Fibroblast of skin of right quadriceps (primary cell): Measurements from ENCODE around the gene RNF149.
"Not testable (repeated sequence)": the region's sequence is repeated elsewhere in the genome, so short reads cannot be mapped to it uniquely, and the experiment has no call there.

Source experiments
- DNase-seq: peaks from one replicate; pipeline ENCODE4 v3.0.0-alpha.2; 2013

RNF149 gene

DNA sequence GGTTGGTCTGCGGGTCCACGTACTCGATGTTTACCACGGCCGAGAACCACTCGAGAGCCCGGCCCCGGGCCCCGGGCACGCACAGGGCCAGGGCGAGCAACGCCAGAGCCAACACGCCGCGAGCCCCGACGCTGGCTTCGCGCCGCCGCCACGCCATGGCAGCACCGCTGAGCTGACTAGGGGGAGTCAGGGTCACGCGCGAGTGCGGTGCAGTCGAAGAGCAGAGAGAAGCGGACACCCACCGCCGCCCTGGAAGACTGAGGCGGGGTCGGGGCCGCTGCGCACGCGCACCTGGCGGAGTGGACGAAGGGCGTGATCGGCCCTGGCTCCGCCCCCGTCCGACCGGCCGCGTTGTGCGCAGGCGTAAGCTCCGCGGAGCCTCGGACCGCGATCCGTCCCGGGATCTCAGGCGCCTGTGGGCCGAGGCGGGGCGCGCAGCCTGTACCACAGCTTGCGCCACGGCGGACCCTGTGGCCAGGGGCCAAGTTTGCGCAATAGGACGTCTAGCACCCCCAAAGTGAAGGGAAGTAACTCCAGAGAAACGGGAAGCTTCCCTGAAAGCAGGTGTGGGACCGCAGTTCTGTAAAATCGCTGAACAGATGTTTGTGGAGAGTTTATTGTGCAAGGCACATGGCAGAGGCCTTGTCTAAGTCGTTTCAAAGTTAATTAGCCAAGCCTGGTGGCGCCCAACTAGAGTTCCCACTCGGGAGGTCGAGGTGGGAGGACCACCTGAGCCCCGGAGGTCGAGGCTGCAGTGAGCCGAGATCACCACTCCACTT, at the start of gene RNF149:
Gene RNF149, minus strand, starts transcription at position 270 of the 779 bp plus-strand sequence. Its CDS starts 113 bp downstream, at position 157.
- peak; percentile 86 for DNase-seq

DNA sequence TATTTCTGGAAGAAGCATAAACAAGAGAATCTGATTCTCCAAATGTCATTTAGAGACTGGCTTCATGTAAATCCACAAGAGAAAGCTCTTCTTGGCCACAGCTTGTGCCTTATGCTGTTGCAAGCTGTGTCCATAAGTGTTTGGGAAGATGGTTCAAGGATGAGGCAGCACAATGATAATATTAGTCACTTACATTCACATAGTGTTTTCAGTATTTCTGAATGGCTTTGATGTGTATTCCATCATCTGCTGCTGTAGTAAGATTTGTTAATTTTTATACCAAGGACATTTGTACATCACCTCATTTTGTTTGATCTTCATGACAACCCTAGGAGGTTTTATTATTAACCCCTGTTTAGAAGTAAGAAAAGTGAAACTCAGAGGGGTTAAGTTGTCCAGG, 48.9 kb upstream of the RNF149 start:
- no peak for DNase-seq

DNA sequence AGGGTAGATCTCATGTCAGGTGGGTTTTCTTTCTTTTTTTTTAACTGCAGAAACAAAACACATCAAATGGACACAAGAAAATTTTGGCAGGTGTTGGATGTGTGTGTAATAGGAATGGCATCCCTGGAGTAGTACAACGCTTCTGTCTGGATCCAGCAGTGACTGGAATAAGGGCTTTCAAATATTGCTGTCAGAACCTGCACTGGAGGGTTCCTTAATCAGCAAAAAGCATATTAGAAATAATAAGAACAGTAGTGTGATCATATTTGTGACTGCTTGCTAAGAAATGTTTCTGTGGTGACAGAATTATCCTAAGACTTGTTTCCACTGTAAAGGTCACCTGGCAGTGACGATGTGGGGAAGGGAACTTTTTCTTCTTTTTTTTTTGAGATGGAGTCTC, 48.0 kb upstream of the RNF149 start:
- DNase-seq = peak; percentile 22

DNA sequence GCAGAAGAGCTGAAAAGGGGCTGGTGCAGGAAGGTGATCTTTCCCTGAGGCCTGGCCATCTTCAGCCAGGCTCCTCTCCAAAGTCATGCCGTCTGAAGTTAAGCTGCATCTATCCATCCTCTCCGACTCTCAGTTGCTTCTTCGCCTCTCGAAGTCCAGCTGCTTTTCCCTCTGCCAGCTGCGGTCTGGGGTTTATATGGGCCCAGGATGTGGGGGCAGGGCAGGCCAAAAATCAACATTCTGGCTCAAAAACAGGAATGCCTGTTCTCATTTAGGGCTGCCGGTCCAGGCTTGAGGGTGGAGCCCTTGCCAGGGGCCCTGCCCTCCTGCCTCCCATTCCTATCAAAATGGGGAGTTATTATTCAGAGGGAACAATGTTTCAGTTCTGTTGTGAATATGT, 47.6 kb upstream of the RNF149 start:
- DNase-seq = no peak

GRCh38 chr2:101355401-101356054, 47.0 kb upstream of the RNF149 start:
- DNase-seq = no peak

DNA sequence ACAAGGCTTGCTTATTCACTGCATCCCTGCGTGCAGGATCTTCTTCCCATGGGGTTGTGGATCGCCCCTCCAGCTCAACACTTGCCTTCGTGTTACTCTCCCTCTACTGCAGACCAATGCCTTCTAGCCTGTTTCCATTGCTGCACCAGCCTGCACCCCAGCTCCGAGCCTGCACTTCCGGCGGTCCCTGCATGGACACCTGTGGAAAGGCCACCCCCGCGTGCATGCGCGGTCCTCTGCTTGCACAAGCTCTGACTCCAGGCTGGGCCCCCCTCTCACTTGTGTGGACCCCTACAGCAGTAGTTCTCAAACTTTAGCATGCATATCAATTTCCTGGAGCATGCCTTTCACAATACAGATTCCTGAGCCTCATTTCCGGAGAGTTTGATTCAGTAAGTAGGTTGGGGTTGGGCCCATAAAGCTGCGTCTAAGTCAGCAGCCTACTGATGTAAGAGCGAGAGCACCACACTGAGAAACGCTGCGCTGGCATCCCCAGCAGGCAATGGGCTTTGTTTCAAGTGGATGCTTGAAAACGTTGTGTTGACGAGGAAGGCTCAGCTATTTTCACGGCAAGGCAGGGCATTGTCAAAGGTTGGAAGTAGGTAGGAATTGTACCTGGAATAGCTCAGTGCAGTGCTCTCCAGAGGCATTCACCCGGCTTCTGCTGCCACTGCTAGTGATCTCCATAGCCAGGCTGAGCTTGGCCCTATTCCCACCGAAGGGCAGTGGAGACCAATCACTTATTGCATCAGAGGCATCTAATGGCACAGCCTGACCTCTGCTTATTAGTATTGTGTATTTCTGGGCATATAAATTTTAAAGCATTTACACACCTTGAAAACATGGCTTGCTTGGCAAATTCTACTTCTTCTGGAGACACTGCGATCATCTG, 46.2 kb upstream of the RNF149 start:
- DNase-seq = no peak

GRCh38 chr2:101352631-101353030, 44.1 kb upstream of the RNF149 start:
- not testable (repeated sequence) for DNase-seq

GRCh38 chr2:101351207-101351606, 42.7 kb upstream of the RNF149 start:
- DNase-seq = no peak

DNA sequence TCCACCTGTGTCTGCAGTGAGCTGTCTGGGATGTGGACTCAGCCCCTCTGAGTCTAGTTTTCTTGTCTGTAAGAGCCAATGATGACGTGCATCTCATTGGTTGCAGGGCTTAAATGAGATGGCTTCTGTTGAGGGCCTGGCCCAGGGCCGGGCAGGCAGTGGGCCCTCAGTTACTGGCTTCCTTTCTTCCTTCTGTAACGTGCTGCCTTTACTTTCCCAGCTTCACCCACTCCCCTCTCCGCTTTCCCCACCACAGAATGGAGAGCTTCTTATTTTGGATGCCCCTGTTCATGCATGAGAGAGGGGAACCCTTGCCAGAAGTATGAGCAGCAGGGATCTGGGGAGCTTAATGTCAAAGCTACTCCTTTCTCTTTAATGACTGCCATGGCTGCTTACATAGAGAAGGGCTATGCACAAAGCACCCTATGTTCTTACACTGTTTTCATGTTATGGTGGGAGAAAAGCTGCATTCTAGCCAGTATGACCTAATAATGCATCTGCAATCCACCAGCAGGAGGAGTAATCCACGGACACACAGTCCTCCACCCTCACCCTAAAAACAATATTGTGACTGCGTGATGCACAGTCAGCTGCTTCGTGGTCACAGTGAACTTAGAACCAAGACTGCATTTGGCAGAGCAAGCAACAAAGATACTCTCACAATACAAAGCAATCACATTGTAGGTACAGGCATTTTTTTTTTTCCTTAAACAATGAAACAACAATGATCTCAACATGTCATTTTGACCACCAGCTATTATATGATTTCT, 41.6 kb upstream of the RNF149 start:
- DNase-seq = peak; percentile 34

GRCh38 chr2:101348883-101349282, 40.4 kb upstream of the RNF149 start:
- DNase-seq = no peak

GRCh38 chr2:101346909-101347308, 38.4 kb upstream of the RNF149 start:
- DNase-seq = no peak

DNA sequence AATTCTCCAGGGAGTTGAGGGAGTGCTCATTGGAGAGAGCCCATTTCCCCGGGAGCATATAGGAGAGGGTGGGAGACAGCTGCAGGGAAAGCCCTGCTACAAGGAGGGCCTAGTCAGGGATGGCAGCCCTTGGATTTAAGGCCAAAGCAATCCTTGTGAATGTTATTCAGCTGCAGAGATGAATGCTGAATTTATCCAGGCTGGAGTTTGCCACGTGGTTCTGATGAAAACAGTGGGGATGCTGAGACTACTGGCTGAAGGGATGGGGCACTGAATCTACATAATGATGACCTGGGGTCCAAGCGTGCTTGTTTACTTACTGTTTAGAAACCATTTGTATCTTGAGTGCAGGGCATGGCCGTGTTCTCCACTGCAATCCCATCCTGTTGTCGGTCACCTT, 35.6 kb upstream of the RNF149 start:
- no peak for DNase-seq

GRCh38 chr2:101342625-101343008, 34.1 kb upstream of the RNF149 start:
- DNase-seq = no peak

GRCh38 chr2:101341901-101342624, 33.6 kb upstream of the RNF149 start:
- DNase-seq = peak; percentile 72

- DNase-seq = no peak
Measured at GRCh38 chr2:101341421-101341820, 32.9 kb upstream of the RNF149 start.

DNA sequence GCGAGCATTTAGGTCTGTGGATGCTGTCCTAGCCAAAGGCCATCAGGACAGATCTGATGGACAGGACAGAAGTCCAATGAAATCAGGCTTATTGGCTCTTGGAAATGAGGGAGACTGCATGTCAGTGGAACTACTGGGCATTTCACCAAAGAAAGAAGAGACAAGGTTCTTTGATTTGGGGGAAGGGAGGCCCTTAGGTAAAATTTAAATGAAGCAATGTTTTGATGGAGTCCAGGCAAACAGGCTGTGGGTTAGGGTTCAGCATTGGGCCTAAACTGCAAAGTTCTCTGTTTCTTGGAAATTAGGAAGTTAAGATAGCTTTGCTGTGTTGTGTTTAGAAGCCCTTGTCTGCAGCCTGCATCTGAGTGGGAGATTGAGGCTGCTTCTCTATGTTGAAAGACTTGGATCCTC, 31.6 kb upstream of the RNF149 start:
- peak; percentile 20 for DNase-seq

GRCh38 chr2:101339266-101339880, 30.9 kb upstream of the RNF149 start:
- DNase-seq = no peak

DNA sequence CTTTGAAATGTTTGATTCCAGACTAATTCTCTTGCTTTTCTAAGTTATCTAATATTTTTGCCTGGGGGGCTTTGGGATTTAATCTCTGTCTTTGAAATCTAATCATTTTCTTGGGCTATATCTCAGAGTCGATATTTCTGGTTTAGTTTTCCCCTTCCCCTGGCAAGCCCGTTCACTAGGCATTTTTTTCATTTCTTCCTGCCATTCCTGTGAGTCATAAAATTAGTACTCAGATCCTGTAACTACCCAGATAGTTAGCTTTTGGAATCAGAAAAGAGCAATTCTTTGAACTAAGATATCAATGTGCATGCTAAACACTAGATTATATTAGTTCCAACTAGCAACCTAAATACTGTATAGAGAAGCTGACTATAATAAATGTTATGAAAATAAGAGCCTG, 29.4 kb upstream of the RNF149 start:
- peak; percentile 44 for DNase-seq

DNA sequence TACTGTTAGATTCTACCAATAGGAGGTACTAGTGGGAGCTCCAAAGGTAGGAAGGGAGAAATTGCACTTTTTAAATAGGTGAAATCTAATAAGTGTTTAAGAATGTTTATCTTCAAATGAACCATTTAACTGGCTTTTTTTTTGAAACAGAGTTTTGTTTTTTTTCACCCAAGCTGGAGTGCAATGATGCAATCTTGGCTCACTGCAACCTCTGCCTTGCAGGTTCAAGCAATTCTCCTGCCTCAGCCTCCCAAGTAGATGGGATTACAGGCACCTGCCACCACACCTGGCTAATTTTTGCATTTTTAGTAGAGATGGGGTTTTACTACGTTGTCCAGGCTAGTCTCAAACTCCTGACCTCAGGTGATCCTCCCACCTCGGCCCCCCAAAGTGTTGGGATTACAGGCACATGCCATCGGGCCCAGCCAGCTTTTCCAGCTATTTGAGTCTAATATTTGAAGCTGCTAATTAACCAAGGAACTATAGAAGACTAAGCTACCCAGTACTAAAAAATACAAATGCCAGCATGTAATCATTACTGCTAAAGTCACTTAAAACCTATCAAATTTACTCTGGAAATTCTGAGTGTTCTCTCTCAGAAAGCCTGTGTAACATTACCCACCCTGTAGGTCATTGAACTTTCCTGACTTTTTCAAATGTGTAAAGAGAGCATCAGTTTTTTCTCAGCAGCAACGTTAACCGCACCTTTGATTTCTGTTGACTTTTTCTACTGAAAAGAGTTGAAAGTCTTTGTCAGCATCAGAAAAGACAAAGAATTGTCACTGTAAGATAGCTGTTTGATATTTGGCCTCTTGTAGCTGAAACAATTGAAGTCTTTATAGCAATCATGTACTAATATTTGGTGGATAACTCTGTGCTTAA, 24.6 kb upstream of the RNF149 start:
- DNase-seq = no peak

DNA sequence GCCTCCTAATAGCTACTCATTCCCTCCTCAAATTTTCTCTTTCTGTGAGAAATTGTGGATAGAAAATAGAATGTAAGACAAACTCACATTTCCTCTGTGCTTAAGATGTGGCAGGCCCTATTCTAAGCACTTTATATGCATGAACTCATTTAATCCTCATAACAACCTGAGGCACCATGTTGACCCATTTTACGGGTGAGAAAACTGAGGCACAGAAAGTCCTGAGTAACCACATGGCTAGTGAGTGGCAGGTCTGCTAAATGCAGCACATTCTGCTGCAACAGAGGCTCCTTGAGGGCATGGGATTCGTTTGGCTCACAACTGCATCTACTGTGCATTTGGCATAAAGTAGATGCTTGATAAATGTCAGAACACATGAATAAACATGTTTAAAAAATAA, 22.7 kb upstream of the RNF149 start:
- no peak for DNase-seq
